Activated T-cell treated with anti-CD3 and anti-CD28 coated beads for 48 hours (primary cell): ENCODE data around the gene HSH2D.
A peak's percentile ranks its signal among the peaks of the same experiment; 100 is the strongest.
"Not testable (repeated sequence)": the region's sequence is repeated elsewhere in the genome, so short reads cannot be mapped to it uniquely, and the experiment has no call there.

Experiments used
- DNase-seq: peaks from one replicate; pipeline ENCODE4 v3.0.0-alpha.2; 2020; ENCODE audit warnings: low read depth

HSH2D gene, protein sequence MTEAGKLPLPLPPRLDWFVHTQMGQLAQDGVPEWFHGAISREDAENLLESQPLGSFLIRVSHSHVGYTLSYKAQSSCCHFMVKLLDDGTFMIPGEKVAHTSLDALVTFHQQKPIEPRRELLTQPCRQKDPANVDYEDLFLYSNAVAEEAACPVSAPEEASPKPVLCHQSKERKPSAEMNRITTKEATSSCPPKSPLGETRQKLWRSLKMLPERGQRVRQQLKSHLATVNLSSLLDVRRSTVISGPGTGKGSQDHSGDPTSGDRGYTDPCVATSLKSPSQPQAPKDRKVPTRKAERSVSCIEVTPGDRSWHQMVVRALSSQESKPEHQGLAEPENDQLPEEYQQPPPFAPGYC

DNA sequence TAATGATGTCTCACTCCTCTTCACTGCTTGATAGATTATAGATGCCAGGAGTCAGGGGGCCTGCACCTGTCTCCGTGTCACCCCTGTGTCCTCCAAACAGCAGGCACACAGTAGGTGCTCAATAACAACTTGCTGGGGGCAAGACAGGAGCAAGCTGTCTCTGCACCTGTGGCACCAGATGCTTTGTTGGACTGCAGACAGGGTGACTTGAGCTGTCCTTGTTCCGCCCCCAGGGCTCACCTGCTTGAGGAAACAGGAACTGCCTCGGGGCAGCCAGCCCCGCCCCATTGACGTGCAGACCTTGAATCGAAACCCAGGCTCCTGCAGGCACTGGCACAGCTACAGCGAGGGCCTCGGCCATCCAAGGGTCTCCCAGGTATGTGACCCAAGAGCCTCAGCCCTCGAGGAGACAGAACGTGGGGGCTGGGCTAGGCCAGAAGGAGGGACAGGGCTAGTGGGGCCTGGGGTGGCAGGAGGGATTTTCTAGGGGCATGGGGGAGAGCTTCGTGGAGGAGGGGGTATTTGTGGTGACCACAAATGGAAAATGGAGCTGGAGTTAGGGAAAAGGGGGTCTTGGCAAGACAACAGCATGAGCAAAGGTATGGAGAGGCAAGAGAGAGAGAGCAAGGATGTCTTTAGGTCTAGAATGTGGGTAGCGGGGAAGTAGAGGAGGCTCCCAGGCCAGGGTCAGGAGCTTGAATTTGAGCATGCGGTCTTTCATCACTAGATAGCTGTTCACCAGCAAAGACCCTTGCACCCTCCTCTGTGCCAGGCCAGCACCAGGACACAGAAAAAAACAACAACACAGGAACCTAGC is at the start of gene HSH2D:
Gene HSH2D, plus strand, starts transcription at position 287 of the 817 bp plus-strand sequence. CDS start 5,066 bp downstream, outside the sequence.
- peak; percentile 71 for DNase-seq

DNA sequence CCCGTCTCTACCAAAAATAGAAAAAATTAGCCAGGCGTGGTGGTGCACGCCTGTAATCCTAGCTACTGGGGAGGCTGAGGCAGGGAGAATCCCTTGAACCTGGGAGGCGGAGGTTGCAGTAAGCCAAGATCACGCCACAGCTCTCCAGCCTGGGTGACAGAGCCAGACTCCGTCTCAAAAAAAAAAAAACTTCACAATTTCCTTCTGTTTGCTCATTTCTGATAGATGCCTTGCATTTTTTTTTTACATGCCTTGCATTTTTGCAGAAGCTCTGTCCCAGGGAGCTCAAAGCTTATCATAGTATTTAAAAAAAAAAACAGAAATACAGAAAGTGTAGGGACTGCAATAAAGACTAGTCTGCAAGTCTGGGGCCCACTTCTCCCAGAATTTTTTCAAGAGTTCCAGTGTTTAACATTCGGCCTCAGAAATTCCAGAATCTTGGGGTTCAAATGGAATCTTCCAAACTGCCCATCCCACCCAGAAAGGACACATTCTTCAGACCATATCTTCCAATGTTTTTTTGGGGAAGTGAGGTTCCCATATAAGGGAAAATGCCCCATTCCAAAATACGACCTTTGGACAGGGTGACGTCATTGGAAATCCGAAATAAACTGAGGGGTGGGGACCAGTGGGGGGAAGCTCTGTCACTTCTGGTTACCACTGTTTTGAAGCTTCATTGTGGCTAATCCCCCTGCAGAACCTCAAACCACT is 49.0 kb upstream of the HSH2D start:
- no peak for DNase-seq

DNA sequence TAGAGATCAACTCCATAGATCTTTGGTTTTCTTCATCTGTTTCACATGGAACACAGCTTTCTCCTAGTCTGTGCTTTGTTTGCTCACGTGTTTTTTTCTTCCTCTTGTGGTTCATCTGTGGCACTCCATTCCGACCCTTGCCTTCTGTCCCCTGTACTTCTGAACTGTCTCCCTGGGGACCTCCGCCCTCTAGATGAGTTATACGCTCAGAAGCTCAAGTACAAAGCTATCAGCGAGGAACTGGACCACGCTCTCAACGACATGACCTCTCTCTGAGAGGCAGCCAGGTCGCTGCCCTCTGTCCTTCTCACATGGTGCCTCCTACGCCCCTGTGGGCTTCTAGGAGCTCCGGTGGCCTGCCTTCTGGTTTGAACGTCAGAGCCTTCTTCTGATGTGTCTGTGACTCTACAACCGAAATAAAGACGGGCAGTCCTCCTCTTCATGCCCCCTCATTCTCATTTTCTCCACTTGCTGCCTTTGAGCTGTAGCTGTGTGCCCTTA is 48.4 kb upstream of the HSH2D start:
- DNase-seq: no peak

DNA sequence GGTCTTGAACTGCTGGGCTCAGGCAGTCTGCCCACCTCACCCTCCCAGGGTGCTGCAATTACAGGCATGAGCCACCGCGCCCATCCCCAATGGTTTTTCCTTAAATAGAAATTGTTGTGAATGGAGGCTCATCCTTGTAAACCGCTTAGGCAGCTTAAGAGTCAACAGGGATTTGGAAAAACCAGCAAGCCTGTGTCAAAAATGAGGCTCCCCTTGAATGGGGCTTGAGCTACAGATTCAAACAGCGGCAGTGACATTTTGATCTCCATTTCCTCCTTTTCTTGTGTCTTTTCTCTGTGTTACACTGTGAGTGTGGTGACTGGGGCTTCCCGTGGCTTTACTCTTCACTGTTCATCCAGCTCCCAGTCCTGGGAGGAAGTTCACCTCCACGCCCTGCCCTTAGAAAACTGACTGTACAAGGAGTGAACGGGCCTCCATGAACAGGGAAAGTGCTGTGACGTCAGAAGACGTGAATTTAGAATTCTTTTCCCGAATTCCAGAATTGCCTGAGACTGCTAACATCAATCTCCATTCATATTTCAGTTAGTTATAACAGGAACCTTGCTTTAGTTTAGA is 47.1 kb upstream of the HSH2D start:
- no peak for DNase-seq

DNA sequence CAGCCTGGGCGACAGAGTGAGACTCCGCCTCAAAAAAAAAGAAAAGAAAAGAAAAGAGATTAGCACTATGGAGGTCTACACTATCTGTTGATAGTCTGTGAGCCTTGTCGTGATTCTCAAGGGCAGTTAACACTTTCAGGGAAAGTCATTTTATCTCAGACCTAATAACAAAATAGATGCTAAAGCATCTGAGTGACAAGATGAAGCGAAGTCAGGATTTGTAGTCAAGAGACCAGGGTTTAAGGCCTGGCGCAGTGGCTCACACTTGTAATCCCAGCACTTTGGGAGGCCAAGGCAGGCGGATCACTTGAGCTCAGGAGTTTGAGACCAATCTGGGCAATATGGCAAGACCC is 45.1 kb upstream of the HSH2D start:
- no peak for DNase-seq

DNA sequence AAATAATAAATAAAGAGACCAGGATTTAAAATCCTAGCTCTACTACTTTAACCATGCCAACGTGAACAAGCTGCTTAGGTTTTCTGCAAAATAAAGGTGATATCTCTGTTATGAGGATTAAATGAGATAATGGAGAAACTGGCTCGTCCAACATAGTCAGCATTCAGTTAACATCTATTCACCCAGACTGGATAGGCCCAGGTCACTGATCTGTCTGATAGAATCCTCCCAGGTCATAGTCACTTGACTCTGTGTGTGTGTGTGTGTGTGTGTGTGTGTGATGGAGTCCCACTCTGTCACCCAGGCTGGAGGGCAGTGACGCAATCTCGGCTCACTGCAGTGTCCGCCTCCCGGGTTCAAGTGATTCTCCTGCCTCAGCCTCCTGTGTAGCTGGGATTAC is 44.7 kb upstream of the HSH2D start:
- DNase-seq: no peak

DNA sequence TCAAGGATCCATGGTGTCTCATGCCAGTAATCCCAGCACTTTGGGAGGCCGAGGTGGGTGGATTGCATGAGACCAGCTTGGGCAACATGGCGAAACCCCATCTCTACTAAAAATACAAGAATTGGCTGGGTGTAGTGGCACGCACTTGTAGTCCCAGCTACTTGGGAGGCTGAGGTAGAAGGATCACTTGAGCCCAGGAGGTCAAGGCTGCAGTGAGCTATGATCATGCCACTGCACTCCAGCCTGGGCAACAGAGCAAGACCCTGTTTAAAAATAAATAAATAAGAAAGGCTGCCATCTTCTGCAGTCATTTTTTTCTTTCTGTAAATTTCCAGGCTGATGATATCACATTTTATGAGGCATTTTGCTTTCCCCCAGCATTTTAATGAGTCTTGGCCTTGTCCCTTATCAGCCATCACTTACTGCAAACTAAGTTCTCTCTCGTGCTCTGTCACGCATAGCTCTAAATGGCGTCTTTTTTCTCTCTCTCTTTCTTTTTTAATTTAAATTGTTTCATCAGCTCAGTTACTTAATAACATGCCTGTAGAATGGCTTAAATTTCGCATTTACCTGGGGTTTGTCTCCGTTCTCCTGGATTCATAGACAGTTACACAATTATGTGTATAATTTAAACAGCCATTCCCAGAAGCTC is 44.0 kb upstream of the HSH2D start:
- DNase-seq: not testable (repeated sequence)

DNA sequence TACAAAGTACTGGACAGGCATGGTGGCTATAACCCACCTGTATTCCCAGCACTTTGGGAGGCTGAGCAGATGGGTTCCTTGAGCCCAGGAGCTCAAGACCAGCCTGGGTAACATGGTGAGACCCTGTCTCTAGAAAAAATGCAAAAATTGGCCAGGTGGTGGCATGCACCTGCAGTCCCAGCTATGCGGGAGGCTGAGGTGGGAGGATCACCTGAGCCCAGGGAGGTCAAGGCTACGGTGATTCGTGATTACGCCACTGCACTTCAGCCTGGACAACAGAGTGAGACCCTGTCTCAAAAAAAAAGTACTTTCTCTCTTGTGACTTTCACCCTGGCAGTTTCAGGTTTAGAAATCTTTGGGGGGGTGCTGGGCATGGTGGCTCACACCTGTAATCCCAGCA is 43.0 kb upstream of the HSH2D start:
- DNase-seq: no peak

DNA sequence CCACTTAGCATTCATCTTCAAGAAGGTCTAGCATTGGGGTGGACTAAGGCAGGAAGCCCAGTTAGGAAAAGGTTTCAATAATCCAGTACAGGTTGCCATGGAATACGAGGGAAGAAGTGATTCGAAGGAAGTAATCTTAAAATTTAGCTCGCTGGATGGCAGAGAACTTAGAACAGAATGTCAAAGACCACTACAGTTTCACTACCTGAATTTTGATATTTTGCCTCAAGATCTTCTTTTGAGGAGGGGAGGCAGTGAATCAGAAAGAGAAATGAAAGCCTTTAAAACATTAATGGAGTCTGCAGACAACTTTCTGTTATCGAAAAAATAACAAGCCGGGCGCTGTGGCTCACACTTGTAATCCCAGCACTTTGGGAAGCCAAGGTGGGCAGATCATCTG is 38.8 kb upstream of the HSH2D start:
- DNase-seq: no peak

DNA sequence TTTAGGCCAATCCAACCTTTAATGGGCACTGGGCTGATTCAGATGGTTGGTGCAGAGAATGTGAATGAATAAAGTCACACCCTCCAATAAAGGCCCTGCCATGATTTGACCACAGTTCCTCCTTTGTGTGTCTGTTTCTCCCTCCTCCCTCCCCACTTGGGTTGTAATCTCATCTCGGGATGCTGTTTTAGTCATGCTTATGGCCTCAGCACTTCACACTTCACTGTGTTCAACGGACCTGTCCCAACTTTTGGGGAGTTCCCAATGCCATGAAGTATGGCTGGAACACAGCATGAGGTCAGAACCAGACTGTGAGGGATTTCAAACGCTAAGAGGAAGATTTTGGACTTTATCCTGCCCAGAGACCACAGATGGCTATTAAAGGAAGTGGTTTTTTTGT is 37.4 kb upstream of the HSH2D start:
- DNase-seq: no peak

DNA sequence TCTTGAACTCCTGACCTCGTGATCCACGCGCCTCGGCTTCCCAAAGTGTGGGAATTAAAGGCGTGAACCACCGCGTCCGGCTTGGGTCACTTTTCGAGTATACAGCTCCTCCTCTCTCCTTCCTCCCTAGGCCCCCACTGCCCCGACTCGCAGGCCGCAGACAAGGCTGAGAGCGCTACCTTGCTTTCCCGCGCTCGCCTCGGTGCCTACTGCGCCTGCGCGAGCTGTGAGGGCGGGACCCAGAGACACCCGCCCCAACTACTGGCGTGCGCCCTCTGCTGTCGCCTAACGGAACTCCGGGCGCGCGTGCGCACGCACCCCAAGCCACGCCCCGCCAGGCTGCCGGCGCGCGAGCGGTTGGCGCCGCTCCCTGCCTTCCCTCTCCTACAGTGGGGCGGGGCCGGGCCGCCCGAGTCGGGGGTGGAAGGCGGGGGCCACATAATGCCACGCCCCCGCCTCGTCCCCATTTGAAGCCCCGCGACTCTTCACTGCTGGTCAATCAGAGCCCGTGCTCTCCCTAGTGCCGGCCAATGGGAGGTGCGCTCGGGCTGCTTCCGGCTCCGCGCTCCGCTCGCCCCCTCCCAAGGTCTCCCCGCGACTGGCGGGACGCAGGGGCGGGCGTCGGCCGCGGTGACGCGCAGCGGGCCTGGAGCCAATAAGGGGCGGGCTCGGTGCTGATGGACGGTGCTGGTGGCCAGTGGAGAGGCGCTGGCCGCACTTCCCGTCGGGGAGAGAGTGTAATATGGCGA is 32.2 kb upstream of the HSH2D start, which contains the start of gene RAB8A:
Gene RAB8A, plus strand, starts transcription at position 730 of the 749 bp plus-strand sequence. Its CDS starts 13 bp downstream, at position 743.
- DNase-seq: peak; percentile 100

DNA sequence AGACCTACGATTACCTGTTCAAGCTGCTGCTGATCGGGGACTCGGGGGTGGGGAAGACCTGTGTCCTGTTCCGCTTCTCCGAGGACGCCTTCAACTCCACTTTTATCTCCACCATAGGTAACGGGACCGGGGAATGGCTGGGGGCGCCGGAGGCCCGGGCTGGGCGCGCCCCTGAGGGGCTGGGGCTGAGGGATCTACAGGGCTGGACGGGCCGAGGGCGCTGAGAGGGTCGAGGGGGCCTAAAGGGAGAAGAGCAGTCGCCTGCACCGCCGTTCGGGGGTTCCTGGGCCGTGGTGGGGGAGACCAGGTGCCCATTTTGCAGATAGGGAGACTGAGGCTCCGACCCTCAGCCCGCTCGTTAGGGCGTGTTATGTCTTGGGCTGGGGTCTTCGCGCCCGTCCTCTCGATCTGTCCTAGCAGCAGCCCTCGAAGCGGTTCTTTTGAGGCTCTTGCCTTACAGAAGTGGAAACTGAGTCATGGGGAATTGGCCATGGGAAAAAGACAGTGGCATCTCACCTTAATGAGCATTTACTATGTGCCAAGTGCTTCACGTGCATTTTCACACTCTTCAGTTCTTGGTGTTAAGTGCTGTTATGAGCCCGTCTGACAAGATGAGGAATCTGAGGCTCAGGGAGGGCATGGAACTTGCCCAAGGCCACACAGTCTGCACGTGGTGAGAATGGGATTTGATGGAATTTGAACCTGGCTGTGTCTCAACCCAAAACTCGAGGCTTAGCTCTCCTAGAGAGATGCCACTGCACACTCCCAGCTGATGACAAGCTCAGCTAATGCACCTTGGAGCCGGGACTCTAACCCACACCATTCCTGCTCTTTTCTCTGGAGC is 31.4 kb upstream of the HSH2D start:
- DNase-seq: no peak

DNA sequence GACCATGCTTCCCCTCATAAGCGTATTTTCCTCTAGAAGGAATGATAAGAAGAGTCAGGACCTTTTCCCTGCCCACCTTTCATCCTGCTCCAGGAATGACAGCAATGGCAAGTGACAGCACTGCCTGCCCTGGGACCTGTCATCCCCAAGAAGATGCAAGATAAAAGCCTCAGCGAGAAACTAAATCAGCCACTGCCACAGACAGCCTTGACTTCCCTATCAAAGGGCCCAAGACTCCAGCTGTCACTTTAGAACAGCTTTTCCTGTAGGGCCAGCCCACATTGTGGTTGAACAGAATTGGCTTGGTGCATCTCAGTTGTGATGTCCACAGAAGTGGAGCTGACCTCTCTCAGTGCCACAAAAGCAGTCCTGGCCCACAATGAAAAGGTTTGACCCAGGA is 30.7 kb upstream of the HSH2D start:
- DNase-seq: no peak

DNA sequence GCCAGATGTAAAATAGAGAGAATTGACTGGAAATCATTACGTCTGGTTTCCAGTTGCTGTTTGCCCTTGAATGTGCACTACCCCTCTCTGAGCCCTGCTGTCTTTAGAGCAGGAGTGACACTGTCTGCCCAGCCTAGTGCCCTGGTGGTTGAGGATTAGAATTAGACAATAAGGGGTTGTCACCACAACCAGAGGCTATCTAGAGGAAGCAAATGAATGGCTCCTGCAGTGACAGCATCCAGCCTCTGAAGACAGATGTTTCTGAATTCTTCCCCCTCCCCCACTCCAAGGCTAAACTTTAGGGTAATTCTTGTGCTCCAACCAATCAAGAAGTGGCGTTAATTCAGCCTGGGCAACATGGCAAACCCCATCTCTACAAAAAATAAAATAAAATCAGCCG is 29.8 kb upstream of the HSH2D start:
- no peak for DNase-seq

DNA sequence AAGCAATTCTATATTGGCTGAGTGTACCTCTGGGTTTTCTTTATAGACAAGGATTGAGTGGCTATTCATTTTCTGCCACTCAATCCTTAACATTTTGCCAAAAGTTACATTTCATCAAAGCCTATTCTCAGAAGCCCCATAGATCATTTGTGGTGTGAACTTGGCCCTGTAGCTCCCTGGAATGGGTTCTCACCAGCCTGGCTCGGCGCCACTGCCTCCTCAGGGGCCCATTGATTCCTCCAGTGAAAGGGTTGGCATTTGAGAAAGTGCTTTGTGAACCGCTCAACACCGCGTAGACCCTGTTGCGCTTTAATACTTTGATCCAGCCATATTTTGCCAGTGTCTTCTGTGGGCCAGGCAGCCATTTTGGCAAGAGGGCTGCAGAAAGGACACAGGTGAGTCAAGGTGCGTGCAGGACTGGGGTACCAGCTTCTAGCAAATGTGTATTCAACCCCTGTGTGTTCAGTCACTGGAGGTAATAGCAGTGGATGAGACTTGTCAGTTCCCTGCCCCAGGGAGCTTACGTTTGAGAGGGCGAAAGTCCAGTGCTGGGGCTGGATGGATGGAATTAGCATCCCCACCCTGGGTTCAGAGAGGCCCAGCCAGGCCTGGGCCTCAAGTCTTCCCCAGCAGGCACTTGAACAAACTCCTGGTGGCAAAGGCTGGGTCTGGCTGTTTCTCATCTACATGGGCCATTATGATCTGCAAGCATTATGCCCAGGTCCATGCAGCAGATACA is 28.0 kb upstream of the HSH2D start:
- DNase-seq: no peak

DNA sequence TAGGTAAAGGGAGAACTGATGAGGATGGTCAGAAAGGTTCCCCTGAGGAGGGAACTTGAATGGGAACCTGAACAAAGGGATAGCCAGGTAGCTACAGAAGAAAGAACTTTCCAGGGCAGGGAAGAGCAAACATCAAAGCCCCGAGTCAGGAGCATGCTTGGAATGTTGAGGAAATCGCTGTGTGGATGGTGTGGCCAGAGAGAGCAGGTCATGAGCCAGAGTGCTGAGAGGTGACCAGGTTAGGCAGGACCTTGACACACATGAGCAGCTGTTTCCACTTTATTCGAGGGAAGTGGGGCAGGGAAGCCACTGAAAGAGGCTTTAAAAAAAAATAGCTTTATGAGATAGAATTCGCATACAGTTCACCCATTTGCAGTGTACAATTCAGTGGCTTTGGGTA is 27.4 kb upstream of the HSH2D start:
- DNase-seq: no peak

DNA sequence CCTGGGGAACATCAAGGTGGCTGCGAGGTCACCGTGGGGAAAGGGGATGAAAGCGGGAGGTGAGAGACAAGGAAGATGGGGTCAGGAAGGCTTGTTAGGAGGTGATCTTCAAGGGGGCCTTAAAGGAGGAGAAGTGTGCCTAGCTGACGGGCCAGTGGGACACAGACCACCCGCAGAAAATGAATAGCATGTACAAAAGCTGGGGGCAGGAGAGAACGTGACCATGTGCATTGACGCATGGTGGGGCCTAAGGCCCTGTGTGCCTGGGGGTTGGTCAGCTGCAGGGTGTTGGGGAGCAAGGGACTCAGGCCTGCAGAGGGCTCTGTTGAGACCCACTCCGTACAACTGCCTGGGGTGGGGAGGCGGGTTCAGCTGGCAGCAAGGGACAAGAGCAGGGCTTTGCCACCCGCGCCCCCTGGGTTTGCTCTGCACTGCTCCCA is 25.9 kb upstream of the HSH2D start:
- no peak for DNase-seq

DNA sequence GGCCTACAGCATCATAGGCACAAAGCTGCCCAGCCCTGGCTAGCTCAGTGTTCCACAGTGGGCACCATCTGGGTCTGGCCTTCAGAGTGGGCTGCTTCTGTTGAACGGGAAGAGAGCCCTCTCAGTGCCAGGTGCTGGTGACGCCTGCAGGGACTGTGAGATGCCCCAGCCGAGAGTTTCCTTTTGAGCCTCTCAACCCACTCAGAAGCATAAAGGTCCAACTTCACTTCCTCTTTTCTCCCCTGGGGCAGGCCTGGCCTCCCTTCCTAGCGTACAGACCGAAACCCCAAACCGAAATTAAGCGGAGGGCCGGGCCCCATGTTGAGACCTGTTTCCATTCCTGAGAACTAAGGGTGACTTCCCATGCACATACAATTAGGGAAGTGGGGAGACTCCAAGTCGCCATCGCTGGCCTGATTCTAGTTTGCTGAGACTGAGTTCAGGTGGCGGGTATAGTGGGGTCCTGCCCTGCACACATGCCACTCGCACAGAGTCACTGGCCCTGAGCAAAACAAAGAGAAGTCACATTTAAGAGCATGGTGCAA is 24.9 kb upstream of the HSH2D start:
- peak; percentile 57 for DNase-seq
